GM12878 (cell line): ENCODE data around the gene AHCY. TPM values are rescaled to one million over a fixed set of nuclear protein-coding genes. Genes with fewer than 3 reads are reported as not detected.

Experiments
- ASH2L ChIP-seq: fragments of 300-600, 200-600 bp; sonication (generic); IDR thresholded peaks from 2 replicates; pipeline ENCODE4 v1.6.1; 2017; ENCODE audit warnings: low read depth, mild to moderate bottlenecking, borderline replicate concordance
- BACH1 ChIP-seq: fragments of 450-650 bp; IDR thresholded peaks from 2 replicates; pipeline ENCODE4 v1.6.1; 2017; ENCODE audit warnings: mild to moderate bottlenecking, borderline replicate concordance
- BCL11A ChIP-seq: IDR thresholded peaks from 2 replicates; pipeline ENCODE4 v1.6.1; 2011; ENCODE audit warnings: low read depth, low read length
- BHLHE40 ChIP-seq, 2 experiments: fragments of 450-650 bp in 1 of 2; IDR thresholded peaks; 2 replicates each; pipeline ENCODE4 v1.6.1; 2011 to 2017; ENCODE audit warnings: low read depth in 2 of 2, borderline replicate concordance in 1 of 2, improper control_type of control experiment in 1 of 2, low read length in 1 of 2, mild to moderate bottlenecking in 1 of 2
- DPF2 ChIP-seq: fragments of 450-650 bp; IDR thresholded peaks from 2 replicates; pipeline ENCODE4 v1.6.1; 2017; ENCODE audit warnings: mild to moderate bottlenecking
- EP300 ChIP-seq, 2 experiments: fragments of 150-350 bp in 1 of 2; IDR thresholded peaks; 2 replicates each; pipeline ENCODE4 v1.6.1; 2011 to 2012; ENCODE audit warnings: low read depth in 2 of 2, low read length in 2 of 2, borderline replicate concordance in 1 of 2, improper control_type of control experiment in 1 of 2, inconsistent platforms in 1 of 2; ENCODE audit not compliant: control insufficient read depth in 1 of 2
- KDM1A ChIP-seq: fragments of 200-600 bp; sonication (generic); IDR thresholded peaks from 2 replicates; pipeline ENCODE4 v1.6.1; 2016; ENCODE audit warnings: borderline replicate concordance
- KLF5 ChIP-seq: fragments of 450-650 bp; IDR thresholded peaks from 2 replicates; pipeline ENCODE4 v1.6.1; 2014; ENCODE audit warnings: mild to moderate bottlenecking; ENCODE audit not compliant: partially characterized antibody
- MTA2 ChIP-seq: fragments of 450-650 bp; IDR thresholded peaks from 2 replicates; pipeline ENCODE4 v1.6.1; 2016; ENCODE audit warnings: low read depth, mild to moderate bottlenecking, moderate library complexity
- NFIC ChIP-seq: IDR thresholded peaks from 2 replicates; pipeline ENCODE4 v1.6.1; 2012; ENCODE audit warnings: low read depth, mild to moderate bottlenecking, inconsistent platforms, low read length, moderate library complexity
- NFYA ChIP-seq: IDR thresholded peaks from 2 replicates; pipeline ENCODE4 v1.6.1; 2011; ENCODE audit warnings: low read depth, mild to moderate bottlenecking, low read length, improper control_type of control experiment, borderline replicate concordance
- NFYB ChIP-seq: IDR thresholded peaks from 2 replicates; pipeline ENCODE4 v1.6.1; 2011; ENCODE audit warnings: low read depth, mild to moderate bottlenecking, low read length, improper control_type of control experiment, moderate library complexity; ENCODE audit not compliant: insufficient read depth
- PAX8 ChIP-seq: fragments of 450-650 bp; IDR thresholded peaks from 2 replicates; pipeline ENCODE4 v1.6.1; 2017; ENCODE audit warnings: mild to moderate bottlenecking, moderate library complexity
- RCOR1 ChIP-seq: conservative IDR thresholded peaks from 2 replicates; pipeline ENCODE4 v1.6.1; 2012; ENCODE audit warnings: low read depth, low read length, improper control_type of control experiment
- RFX5 ChIP-seq: IDR thresholded peaks from 2 replicates; pipeline ENCODE4 v1.6.1; 2011; ENCODE audit warnings: low read depth, low read length, improper control_type of control experiment
- RUNX3 ChIP-seq: IDR thresholded peaks from 2 replicates; pipeline ENCODE4 v1.6.1; 2012; ENCODE audit warnings: low read length, inconsistent platforms
- SMAD1 ChIP-seq: fragments of 450-650 bp; IDR thresholded peaks from 2 replicates; pipeline ENCODE4 v1.6.1; 2018; ENCODE audit warnings: mild to moderate bottlenecking, low read depth; ENCODE audit not compliant: partially characterized antibody
- SREBF1 ChIP-seq: IDR thresholded peaks from 2 replicates; pipeline ENCODE4 v1.6.1; 2012; ENCODE audit warnings: mild to moderate bottlenecking, low read length
- SUZ12 ChIP-seq: fragments of 200-600 bp; sonication (generic); IDR thresholded peaks from one replicate; pipeline ENCODE4 v1.6.1; 2018; ENCODE audit warnings: antibody characterized with exemption, mild to moderate bottlenecking; ENCODE audit not compliant: unreplicated experiment
- TCF7 ChIP-seq: IDR thresholded peaks from 2 replicates; pipeline ENCODE4 v1.6.1; 2014; ENCODE audit warnings: antibody characterized with exemption, borderline replicate concordance
- YY1 ChIP-seq: IDR thresholded peaks from 2 replicates; pipeline ENCODE4 v1.6.1; 2011; ENCODE audit warnings: low read depth, mild to moderate bottlenecking, low read length
- ZBED1 ChIP-seq: IDR thresholded peaks from 2 replicates; pipeline ENCODE4 v1.6.1; 2016; ENCODE audit warnings: borderline replicate concordance
- ZNF217 ChIP-seq: fragments of 450-650 bp; IDR thresholded peaks from 2 replicates; pipeline ENCODE4 v1.6.1; 2017; ENCODE audit warnings: antibody characterized with exemption, mild to moderate bottlenecking
- ZNF384 ChIP-seq: IDR thresholded peaks from 2 replicates; pipeline ENCODE4 v1.6.1; 2012; ENCODE audit warnings: low read depth, mild to moderate bottlenecking, low read length, improper control_type of control experiment, borderline replicate concordance
- ZNF622 ChIP-seq: fragments of 450-650 bp; IDR thresholded peaks from 2 replicates; pipeline ENCODE4 v1.6.1; 2017; ENCODE audit warnings: mild to moderate bottlenecking, inconsistent platforms
- polyA plus RNA-seq, 11 experiments: library from polyadenylated mRNA; depleted of rRNA in 4 of 11; unstranded in 6 of 11; stranded (reverse) in 5 of 11; fragments of >200 nt; fragmentation: Nextera tagmentation in 4 of 11; fragmentation: Illumina TruSeq in 1 of 11; extraction: Ambion mirVana in 4 of 11; extraction: Trizol in 1 of 11; gene quantifications; 1 replicate in 1 of 11; 2 replicates in 10 of 11; pipeline versions ENCODE4 v1.2.1 to v1.2.3, GENCODE V29; 2011 to 2016; ENCODE audit warnings: inconsistent platforms in 2 of 11, missing spikeins in 2 of 11, low read depth in 1 of 11
- total RNA-seq, 4 experiments: library from RNA; depleted of rRNA in 3 of 4; stranded (reverse); fragments of >200 nt in 3 of 4; fragmentation: Illumina TruSeq in 1 of 4; extraction: Trizol in 1 of 4; gene quantifications; 2 replicates each; pipeline versions ENCODE4 v1.2.1 to v1.2.3, GENCODE V29; 2013 to 2021
- TF ChIP-seq, protein P1 (sequence below): fragments of 450-650 bp; IDR thresholded peaks from 2 replicates; pipeline ENCODE4 v1.6.1; 2017; ENCODE audit warnings: mild to moderate bottlenecking, low read depth, inconsistent platforms; ENCODE audit not compliant: poor library complexity, severe bottlenecking
- TF ChIP-seq, protein P2 (sequence below): fragments of 450-650 bp; IDR thresholded peaks from 2 replicates; pipeline ENCODE4 v1.6.1; 2018; ENCODE audit warnings: borderline replicate concordance, mild to moderate bottlenecking; ENCODE audit not compliant: partially characterized antibody
- TF ChIP-seq, protein P3 (sequence below): IDR thresholded peaks from 2 replicates; pipeline ENCODE4 v1.6.1; 2012; ENCODE audit warnings: low read depth, low read length, improper control_type of control experiment

AHCY gene
- total and polyA plus RNA-seq, 10 of the 15 experiments (the other 5 are each of a cell fraction or from before 2014, with no cell fraction given): 84.9 to 223 (median 181) TPM

DNA sequence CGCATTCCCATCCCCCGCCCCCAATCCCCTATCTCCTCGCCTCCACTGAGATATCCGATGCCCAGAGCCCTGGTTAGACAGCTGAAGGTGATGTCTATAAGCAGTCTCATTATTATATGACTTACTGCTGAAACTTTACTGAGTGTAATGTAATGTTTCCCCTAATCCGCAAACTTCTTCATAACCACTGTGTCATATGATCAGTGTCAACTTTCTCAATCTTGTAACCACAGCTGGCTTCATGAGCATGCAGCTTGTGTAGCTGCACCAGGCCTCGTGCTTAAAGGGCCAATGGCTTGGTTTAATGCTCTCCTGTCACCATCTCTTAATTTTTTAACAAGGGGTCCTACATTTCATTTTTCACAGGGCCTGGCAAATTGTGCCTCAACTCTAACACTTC lies 53.9 kb downstream of the AHCY start (continued):
- TF ChIP-seq ZBED1 (no peak), DPF2 (no peak), MTA2 (peak; percentile 39; the same call in 1 of the 2 replicates), TCF7 (no peak), YY1 (no peak), ZNF384 (no peak), KDM1A (no peak), SREBF1 (no peak), NFYA (no peak), NFYB (no peak), ZNF622 (no peak), RCOR1 (no peak), BHLHE40 (IDR thresholded peaks at IDR 0.05; ENCODE audit: borderline replicate concordance in 1 of 2, low read depth in 2 of 2, low read length in 1 of 2) (peak; percentile 29 to 67; a peak in 1 of 4 replicates), PAX8 (no peak), KLF5 (no peak), BACH1 (peak; percentile 29; the same call in 1 of the 2 replicates), SUZ12 (no peak), ZNF217 (no peak), RFX5 (no peak), RUNX3 (peak; percentile 95), NFIC (no peak), ASH2L (no peak), EP300 (IDR thresholded peaks at IDR 0.05; ENCODE audit: borderline replicate concordance in 1 of 2, control insufficient read depth in 1 of 2, low read depth in 2 of 2, low read length in 2 of 2) (peak; percentile 27 to 58; a peak in 3 of 4 replicates), SMAD1 (no peak), BCL11A (no peak)
- TF ChIP-seq, protein P1, sequence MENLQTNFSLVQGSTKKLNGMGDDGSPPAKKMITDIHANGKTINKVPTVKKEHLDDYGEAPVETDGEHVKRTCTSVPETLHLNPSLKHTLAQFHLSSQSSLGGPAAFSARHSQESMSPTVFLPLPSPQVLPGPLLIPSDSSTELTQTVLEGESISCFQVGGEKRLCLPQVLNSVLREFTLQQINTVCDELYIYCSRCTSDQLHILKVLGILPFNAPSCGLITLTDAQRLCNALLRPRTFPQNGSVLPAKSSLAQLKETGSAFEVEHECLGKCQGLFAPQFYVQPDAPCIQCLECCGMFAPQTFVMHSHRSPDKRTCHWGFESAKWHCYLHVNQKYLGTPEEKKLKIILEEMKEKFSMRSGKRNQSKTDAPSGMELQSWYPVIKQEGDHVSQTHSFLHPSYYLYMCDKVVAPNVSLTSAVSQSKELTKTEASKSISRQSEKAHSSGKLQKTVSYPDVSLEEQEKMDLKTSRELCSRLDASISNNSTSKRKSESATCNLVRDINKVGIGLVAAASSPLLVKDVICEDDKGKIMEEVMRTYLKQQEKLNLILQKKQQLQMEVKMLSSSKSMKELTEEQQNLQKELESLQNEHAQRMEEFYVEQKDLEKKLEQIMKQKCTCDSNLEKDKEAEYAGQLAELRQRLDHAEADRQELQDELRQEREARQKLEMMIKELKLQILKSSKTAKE: no peak
- TF ChIP-seq, protein P2, sequence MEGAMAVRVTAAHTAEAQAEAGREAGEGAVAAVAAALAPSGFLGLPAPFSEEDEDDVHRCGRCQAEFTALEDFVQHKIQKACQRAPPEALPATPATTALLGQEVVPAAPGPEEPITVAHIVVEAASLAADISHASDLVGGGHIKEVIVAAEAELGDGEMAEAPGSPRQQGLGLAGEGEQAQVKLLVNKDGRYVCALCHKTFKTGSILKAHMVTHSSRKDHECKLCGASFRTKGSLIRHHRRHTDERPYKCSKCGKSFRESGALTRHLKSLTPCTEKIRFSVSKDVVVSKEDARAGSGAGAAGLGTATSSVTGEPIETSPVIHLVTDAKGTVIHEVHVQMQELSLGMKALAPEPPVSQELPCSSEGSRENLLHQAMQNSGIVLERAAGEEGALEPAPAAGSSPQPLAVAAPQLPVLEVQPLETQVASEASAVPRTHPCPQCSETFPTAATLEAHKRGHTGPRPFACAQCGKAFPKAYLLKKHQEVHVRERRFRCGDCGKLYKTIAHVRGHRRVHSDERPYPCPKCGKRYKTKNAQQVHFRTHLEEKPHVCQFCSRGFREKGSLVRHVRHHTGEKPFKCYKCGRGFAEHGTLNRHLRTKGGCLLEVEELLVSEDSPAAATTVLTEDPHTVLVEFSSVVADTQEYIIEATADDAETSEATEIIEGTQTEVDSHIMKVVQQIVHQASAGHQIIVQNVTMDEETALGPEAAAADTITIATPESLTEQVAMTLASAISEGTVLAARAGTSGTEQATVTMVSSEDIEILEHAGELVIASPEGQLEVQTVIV: no peak
- TF ChIP-seq, protein P3, sequence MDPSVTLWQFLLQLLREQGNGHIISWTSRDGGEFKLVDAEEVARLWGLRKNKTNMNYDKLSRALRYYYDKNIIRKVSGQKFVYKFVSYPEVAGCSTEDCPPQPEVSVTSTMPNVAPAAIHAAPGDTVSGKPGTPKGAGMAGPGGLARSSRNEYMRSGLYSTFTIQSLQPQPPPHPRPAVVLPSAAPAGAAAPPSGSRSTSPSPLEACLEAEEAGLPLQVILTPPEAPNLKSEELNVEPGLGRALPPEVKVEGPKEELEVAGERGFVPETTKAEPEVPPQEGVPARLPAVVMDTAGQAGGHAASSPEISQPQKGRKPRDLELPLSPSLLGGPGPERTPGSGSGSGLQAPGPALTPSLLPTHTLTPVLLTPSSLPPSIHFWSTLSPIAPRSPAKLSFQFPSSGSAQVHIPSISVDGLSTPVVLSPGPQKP: no peak
